HCT116 (cell line): ENCODE data around the gene RANBP1.

Source experiments
- EZH2phosphoT487 ChIP-seq: fragments of 200-600 bp; IDR thresholded peaks from 2 replicates; pipeline ENCODE4 v1.6.1; 2018; ENCODE audit warnings: antibody characterized with exemption, borderline replicate concordance
- FOSL1 ChIP-seq: IDR thresholded peaks from 2 replicates; pipeline ENCODE4 v1.6.1; 2012; ENCODE audit warnings: low read depth
- POLR2A ChIP-seq: IDR thresholded peaks from 2 replicates; pipeline ENCODE4 v1.7.0; 2011; ENCODE audit warnings: borderline replicate concordance; ENCODE audit not compliant: insufficient read depth, insufficient read length; ENCODE audit errors: extremely low read depth
- SIN3A ChIP-seq: IDR thresholded peaks from 2 replicates; pipeline ENCODE4 v1.6.1; 2012; ENCODE audit warnings: low read depth
- SRF ChIP-seq: IDR thresholded peaks from 2 replicates; pipeline ENCODE4 v1.6.1; 2012; ENCODE audit warnings: low read depth
- TF ChIP-seq, protein P1 (sequence below): IDR thresholded peaks from 2 replicates; pipeline ENCODE4 v1.6.1; 2012
- TF ChIP-seq, protein P2 (sequence below), 3 experiments: fragments of 200-600 bp in 1 of 3; sonication (generic) in 1 of 3; IDR thresholded peaks in 2 of 3; conservative IDR thresholded peaks in 1 of 3; 2 replicates each; pipeline ENCODE4 v1.5.1; 2012 to 2017; ENCODE audit warnings: low read depth in 2 of 3, low read length in 2 of 3, antibody characterized with exemption in 1 of 3, borderline replicate concordance in 1 of 3, control low read depth in 1 of 3, mild to moderate bottlenecking in 1 of 3, mixed read lengths in 1 of 3, mixed run types in 1 of 3, moderate library complexity in 1 of 3; ENCODE audit not compliant: insufficient read depth in 1 of 3

DNA sequence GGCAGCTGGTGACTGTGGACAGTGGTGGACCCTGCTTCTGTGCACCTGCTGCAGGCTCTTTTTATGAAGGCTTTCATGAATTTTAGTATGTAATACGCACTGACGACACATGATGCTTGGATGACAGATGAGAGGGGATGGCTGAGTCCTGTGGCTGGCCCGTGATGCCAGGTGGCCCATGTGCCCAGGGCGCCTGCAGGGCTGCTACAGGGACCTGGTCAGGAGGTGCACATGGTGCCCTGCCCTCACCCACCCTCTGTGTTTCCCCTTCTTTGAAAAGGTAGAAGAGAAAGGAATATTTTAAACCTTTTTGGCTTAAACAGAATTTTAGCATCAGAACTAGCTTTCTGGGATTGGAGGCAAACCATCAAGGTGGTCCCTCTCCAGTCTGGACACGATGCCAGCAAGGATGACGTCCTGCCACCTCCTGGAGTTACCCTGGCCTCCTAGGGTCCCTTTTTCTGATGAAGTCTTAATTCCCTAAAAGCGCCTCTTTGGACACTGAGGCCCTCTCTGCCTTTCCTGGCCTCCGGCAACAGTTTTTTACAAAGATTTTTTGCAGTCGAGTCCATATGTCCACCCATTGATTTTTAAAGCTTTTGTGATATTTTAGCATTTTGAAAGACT is 5.4 kb upstream of the RANBP1 start:
- TF ChIP-seq, protein P1, sequence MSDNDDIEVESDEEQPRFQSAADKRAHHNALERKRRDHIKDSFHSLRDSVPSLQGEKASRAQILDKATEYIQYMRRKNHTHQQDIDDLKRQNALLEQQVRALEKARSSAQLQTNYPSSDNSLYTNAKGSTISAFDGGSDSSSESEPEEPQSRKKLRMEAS: no peak
- TF ChIP-seq POLR2A (no peak), EZH2phosphoT487 (no peak), SIN3A (no peak), FOSL1 (no peak), SRF (no peak)
- TF ChIP-seq, protein P2, sequence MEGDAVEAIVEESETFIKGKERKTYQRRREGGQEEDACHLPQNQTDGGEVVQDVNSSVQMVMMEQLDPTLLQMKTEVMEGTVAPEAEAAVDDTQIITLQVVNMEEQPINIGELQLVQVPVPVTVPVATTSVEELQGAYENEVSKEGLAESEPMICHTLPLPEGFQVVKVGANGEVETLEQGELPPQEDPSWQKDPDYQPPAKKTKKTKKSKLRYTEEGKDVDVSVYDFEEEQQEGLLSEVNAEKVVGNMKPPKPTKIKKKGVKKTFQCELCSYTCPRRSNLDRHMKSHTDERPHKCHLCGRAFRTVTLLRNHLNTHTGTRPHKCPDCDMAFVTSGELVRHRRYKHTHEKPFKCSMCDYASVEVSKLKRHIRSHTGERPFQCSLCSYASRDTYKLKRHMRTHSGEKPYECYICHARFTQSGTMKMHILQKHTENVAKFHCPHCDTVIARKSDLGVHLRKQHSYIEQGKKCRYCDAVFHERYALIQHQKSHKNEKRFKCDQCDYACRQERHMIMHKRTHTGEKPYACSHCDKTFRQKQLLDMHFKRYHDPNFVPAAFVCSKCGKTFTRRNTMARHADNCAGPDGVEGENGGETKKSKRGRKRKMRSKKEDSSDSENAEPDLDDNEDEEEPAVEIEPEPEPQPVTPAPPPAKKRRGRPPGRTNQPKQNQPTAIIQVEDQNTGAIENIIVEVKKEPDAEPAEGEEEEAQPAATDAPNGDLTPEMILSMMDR (IDR thresholded peaks at IDR 0.05 in 2 of 3, conservative IDR thresholded peaks at IDR 0.05 in 1 of 3; ENCODE audit: borderline replicate concordance in 1 of 3, insufficient read depth in 1 of 3, low read depth in 2 of 3, low read length in 2 of 3): no peak
